Raji (cell line): ENCODE measurements around the gene KCNK17.

Experiments
- POLR2A ChIP-seq: IDR thresholded peaks from 2 replicates; pipeline ENCODE4 v1.6.1; 2011; ENCODE audit warnings: low read depth, low read length, control low read depth; ENCODE audit not compliant: insufficient read depth

The KCNK17 gene

GRCh38 chr6:39314273-39314795, at the start of gene KCNK17:
Gene KCNK17, minus strand, starts transcription at chr6:39314419. Its CDS starts 99 bp downstream, at chr6:39314320.
- TF ChIP-seq POLR2A, result no peak

GRCh38 chr6:39363280-39363679, 49.1 kb upstream of the KCNK17 start:
- TF ChIP-seq POLR2A, result no peak

DNA sequence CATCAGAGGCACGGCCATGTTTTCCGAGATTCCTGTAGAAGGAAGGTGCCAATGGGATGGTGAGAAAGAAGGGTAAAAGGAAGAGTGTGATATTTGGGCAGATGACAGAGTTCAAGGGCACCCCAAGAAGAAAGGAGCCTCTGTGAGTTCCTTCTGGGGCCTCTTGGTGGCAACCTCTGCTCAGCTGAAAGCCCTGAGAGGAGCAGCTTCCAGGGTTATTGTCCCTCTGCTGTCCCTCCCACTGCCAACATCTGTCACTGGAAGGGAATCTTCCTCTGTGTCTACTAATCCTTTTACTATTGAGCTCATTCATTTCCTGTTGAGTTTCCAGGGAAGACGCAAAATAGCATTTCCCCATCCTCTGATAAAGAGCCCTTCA, 48.3 kb upstream of the KCNK17 start:
- no peak for TF ChIP-seq POLR2A

- no peak for TF ChIP-seq POLR2A
These were observed 47.7 kb upstream of the KCNK17 start for GRCh38 chr6:39361657-39362486.

DNA sequence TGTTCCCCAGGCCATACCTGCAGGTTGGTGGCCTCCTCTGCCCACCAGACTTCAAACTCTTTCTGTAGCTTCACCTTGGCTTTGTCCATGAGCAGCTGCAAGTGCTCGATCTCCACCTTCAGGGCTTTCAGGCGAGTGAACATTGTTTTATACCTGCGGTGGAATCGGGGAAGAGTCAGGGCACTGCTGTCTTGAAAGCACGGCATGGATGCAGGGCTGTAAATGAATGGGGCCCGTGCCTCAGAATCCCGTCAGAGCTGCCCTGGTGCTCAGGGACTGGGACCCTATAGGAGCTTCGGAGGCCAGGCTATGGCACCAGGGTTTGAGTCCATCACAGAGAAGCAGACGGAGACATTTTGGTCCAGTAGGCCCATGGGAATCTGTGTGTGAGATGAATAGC, 46.2 kb upstream of the KCNK17 start:
- no peak for TF ChIP-seq POLR2A

DNA sequence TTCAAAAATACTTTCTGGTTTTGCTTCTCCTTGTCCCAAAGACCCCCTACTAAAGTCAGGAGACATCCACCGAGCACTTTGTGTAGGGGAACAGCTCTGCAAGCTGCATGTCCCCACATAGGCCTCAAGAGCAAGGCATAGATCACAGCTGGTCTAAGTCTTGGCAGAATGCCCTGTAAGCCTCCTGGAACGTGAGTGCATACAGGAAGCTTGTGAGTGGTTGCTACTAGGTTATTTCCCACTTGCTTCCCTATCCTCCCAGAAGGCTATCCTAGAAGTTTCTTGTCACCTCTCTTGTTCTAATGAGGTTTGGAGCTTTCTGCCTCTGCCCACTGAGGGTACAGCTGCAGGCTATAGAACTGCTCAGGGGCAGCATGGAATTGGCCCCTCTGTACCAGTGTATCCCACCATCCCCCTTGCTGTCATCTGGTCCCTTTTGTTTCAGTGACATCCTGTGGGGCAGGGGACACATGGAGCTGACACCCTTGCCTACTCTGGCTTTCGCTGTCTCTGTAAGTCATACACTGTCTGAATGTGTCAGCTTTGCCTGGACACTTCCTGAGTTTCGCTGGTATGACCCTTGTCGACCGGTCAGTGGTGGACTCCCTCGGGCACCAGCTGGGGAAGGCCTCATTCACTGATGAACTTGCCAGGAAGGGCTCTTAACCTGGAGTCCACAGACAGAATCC, 43.9 kb upstream of the KCNK17 start:
- TF ChIP-seq POLR2A, result no peak

DNA sequence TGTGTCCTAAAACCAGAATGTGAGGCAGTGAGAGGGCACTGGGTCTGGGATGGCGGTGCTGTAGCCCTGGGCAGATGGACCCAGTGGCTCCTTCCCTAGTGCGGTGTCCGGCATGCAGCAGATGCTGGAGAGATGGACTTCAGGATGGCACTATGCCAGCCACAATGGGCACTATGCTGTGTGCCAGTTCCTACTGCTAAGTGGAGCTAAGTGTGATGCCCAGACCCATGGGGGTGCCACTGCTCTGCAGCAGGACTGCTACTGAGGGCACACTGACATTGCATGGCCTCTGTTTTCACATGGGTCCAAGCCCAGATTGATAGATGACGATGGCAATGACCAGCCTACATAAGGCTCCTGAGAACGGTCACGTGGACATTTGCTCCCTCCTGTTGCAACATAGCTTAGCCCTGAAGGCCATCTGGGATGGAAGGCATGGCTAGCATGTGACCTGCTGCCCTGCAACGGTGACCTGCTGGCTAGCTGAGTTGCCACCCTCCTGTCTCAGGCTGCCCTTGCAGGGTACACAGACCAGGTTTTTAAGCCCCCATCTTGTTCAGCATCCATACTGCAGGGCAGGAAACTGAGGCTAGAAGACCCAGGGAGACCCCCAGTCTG, 39.6 kb upstream of the KCNK17 start:
- TF ChIP-seq POLR2A, result no peak

DNA sequence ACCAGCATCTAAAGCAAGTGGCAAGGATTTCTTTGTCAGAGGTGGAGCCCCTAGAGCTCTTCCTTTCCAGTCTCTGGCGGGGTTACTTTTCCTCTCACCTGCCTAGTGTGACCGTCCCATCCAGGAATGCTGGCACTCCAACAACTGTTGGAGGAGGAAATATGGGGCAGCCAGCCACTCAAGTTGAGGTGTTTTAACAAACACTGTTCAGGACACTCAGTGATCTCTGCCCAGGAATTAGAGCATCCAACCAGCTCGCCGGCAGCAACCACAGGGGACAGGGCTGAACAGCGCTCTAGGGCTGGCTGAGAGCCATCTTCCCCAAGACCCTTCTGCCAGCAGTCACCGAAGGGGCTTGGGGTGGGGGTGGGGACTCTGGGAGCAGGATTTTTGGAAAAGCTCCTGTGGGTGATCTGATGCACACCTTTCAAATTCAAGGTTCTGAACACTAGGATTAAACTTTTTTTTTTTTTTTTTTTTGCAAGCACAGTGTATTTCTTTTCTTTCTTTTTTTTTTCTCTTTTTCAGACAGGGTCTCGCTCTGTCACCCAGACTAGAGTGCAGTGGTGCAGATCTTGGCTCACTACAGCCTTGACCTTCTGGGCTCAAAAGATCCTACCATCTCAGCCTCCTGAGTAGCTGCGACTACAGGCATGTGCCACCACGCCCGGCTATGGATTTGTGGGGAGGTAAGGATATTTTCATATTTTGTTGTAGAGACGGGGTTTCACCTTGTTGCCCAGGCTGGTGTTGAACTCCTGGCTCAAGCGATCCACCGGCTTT, 36.7 kb upstream of the KCNK17 start:
- TF ChIP-seq POLR2A, result no peak

- TF ChIP-seq POLR2A, result no peak
These were observed 34.5 kb upstream of the KCNK17 start for GRCh38 chr6:39348740-39349139.

- no peak for TF ChIP-seq POLR2A
These were observed 33.8 kb upstream of the KCNK17 start for GRCh38 chr6:39347906-39348585.

- TF ChIP-seq POLR2A, result no peak
These were observed 33.0 kb upstream of the KCNK17 start for GRCh38 chr6:39347206-39347605.

GRCh38 chr6:39344821-39345280, 30.6 kb upstream of the KCNK17 start:
- no peak for TF ChIP-seq POLR2A

GRCh38 chr6:39343396-39343870, 29.2 kb upstream of the KCNK17 start:
- no peak for TF ChIP-seq POLR2A
